SKM-1 treated with dmso at 0.1 percent for 144 hours (cell line): Measurements from ENCODE around the gene FCRL6.

Source experiments
- DNase-seq: peaks from one replicate; lab custom pipeline; 2025; ENCODE audit not compliant: unreplicated experiment; lab: John Stamatoyannopoulos, UW

Gene FCRL6

DNA sequence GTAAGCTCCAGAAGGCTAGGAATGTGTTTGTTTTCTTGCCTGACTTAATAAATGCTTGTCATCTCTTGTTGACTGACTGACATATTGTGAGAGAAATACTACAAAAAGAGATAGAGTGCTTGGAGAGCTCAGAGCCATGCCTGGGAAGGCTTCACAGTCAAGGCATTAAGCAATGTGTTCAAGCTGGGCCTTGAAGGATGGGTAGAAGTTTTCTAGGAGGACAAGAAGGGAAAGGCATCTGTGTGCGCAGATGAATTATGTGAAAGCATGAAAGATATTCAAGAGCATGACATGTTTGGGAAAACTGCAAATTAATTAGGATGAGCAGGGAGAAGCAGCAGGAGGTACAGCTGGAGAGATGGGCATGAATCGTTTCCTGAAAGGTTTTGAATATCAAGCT, 30.1 kb downstream of the FCRL6 start:
- DNase-seq, result no peak

DNA sequence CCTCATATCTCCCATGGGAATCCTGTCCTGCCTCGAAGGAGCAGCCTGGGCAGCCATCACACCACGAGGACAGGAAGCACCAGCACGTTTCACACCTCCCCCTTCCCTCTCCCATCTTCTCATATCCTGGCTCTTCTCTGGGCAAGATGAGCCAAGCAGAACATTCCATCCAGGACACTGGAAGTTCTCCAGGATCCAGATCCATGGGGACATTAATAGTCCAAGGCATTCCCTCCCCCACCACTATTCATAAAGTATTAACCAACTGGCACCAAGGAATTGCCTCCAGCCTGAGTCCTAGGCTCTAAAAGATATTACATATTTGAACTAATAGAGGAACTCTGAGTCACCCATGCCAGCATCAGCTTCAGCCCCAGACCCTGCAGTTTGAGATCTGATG, 33.2 kb downstream of the FCRL6 start:
- no peak for DNase-seq

DNA sequence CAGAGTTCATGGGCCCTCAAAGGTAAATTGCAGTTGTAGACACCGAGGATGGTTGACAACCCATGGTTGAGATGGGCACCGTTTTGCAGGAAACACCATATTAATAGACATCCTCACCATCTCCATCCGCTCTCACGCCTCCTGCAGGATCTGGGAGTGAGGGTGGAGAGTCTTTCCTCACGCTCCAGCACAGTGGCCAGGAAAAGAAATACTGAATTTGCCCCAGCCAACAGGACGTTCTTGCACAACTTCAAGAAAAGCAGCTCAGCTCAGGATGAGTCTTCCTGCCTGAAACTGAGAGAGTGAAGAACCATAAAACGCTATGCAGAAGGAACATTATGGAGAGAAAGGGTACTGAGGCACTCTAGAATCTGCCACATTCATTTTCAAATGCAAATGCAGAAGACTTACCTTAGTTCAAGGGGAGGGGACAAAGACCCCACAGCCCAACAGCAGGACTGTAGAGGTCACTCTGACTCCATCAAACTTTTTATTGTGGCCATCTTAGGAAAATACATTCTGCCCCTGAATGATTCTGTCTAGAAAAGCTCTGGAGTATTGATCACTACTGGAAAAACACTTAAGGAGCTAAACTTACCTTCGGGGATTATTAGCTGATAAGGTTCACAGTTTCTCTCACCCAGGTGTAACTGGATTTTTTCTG, 33.8 kb downstream of the FCRL6 start:
- DNase-seq, result no peak

DNA sequence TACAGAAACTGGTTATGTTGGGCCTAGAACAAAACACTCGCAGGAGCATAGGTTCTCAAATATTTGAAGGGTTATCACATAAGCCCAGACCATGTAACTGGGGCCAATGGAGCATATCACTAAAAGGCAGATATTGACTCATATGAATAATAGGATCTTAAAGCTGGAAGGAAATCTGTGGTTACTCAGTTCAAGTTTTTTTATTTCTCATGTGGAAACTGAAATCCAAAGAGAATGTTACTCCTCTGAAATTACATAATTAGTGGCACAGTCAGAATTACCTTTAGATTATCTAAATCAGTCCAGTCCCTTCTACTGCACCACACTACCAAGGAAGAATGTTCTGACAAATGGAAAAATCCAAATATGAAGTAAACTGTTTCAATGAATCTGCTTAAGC, 36.6 kb downstream of the FCRL6 start:
- DNase-seq, result no peak

DNA sequence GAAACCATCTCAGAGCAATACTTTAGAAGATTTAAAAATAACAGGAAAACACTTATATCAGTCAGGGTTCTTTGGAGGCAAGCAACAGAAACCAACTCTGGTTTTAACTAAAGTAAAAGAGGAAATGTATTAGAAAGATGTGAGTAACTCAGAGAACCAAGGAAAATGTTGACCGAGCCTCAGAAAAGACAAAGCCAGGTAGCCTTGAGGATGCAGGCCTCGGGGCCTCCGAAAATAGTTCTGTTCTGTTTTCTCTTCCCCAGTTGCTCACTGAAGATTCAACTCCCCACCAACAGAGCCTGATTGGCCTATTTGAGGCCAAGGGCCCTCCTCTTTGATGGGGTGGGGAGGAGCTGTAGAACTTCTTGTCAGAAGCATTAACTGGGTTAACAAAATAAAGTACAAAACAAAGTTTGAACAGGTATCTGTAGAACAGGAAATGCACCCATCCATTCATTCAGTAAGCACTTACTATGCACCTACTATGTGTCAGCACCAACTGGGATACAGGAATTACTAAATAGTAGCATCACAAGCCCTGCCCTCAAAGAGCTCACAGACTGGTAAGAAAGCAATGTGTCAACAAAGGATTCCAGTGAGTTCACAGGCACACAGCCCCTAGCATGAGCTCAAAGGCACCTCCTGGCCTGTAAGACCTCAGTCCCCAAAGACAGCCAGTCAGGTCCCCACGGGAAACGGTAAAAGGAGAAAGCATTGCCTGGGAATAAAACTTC, 37.1 kb downstream of the FCRL6 start:
- no peak for DNase-seq

DNA sequence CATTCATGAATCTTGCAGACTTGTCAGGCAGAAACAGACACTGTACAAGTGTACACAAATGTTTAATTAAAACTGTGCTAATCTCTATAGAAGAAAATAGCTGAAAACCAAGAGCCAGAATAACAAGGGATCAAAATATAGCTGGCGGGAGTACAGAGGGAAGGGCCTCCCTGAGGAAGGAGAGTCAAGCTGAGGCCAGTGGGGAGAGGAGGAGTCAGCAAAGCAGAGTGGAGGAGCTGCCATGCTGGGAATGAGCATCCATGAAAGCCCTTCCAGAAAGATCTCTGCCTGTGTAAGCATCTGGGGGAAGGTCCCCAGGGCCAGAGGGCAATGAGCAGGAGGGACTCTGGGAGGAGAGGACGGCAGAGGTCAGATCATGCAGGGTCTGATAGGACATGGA, 39.6 kb downstream of the FCRL6 start:
- no peak for DNase-seq

DNA sequence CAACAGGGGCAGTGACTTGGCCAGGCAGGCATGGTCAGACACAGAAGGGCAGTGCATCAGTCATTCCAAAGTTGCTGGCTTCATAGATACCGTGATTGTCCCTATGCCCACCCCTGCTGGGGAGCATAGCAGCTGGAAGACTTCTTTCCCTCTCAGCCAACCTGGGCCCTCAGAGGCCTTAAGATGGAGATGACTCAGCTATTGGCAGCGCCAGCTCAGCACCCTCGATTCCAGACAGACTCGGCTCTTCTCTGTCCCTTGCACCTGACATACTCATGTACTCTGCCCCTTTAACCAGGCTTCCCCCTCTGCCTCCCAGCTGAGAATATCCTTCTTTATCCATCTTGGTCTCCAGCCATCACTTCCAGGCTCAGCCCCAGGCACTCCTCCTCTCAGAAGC, 41.3 kb downstream of the FCRL6 start:
- no peak for DNase-seq

DNA sequence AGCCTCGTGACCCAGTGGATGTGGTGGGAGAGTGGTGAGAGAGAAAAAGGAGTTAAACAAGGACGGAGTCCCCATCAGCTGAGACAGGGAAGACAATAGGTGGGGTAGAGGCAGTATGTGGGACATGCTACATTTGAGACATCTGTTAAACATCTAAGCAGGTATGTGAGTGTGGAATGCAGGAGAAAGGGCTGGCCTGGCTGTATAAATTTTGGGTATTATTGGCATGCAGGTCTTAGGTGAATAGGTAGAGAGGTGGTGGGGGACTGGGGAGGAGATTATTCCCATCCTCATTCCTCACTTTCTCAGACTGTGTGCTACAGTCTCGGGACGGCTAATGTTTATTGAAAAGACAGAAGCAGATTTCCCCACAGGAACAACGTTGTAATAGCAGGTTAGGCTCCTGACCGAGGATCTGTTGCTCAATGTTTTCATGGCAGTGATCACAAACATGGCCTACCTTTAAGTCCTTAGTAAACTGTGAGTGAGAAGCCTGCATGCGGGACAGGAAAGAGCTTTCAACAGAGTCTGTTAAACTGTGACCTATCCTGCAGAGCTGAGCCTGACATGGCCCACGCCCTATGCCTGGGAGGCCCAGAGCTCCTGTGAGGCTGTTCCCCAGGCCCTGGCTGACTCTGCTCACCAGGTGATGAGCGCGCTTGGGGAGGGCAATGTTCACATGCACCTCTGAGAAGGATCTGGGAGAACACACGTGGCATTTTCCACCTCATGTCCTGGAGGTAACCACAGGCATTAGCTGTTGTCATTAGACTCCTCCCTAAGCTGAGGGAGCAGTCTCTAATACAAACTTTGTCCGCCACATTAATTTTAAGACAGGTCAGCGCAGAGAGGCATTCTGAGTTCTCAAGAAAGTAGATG, 43.8 kb downstream of the FCRL6 start:
- DNase-seq, result no peak

DNA sequence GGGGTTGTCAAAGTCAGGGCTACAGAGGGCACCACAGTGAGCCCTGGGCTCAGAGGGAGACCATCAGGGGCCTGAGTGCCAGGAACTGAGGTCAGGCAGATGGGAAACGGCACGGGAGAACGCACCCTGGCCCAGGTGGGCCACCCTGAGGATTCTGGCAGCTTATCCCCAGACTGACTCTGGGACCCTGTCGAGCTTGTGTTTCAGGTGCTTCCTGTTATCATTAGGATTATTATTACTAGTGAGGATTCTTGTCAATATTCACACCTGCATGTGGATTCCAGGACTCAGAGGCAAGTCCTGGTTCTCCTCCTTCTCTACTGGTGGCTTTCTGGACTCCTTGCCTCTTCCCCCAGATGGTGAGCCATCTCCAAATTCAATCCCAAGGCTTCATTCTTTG, 45.1 kb downstream of the FCRL6 start:
- DNase-seq, result no peak

DNA sequence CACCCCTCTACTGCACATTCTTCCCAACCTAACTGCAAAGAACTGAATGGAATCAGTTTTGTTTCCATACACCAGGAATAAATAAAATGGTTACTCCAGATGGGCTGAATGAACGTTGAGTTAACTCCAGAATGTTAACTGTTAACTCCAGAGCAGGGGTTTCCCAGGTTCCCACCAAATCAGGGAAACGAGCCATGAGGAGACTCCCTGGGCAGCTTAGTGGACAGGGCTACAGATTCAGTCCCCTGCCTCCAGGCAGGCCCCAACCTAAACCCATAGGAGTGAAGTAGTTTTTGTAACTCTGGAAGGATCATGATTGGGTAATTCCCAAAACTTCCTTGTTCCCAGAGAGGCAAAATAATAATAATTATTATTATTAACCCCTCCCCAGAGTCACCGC, 46.2 kb downstream of the FCRL6 start:
- no peak for DNase-seq

DNA sequence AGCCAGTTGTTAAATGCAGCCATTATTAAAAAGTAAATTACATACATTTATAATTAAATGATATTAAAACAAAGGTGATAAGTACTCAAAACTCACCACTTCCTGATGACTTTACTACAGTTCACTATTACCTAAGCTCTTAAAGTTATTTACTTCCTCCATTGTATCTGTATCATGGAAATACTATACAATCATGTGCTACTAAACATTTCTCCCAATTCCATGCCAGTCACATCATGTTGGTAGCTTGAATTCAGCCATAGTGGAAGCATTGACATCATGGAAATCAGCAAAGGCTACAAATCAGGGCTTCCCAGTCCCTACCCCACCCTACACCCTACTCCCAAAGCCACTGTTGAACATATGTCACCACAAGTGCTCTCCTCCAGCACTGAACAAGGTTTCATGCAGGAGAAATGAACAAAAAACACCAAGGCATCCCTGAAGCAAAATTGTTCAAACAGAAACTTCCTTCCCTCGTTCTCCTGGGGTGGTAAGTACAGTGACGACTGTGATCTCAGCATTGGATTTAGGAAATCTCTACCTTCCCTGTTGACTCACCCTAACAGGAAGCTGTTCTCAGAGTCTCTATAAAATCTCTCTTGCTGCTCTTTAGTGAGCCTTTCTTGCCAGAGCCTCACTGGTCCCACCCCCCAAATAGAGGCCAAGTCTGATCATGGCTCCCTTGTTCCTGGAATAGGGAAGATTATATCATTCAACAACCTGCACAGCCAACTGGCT, 47.6 kb downstream of the FCRL6 start:
- no peak for DNase-seq

DNA sequence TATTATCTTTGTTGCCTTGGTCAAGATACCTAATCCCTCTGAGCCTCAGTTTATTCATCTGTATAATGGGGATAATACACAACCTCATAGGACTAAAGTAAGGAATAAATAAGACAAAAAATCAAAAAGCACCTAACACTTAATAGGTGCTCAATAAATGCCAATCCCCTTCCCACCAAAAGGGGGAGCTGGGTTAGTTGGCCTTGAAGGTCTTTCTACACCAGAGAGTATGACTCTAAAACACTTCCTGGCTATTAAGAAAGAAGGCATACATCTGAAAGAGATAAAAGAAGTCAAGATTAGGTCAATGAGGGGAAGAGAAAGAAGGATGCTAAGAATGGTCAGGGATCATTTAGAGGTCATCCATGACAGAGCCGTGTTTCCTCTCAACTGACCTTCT, 49.2 kb downstream of the FCRL6 start:
- peak; percentile 72 for DNase-seq

DNA sequence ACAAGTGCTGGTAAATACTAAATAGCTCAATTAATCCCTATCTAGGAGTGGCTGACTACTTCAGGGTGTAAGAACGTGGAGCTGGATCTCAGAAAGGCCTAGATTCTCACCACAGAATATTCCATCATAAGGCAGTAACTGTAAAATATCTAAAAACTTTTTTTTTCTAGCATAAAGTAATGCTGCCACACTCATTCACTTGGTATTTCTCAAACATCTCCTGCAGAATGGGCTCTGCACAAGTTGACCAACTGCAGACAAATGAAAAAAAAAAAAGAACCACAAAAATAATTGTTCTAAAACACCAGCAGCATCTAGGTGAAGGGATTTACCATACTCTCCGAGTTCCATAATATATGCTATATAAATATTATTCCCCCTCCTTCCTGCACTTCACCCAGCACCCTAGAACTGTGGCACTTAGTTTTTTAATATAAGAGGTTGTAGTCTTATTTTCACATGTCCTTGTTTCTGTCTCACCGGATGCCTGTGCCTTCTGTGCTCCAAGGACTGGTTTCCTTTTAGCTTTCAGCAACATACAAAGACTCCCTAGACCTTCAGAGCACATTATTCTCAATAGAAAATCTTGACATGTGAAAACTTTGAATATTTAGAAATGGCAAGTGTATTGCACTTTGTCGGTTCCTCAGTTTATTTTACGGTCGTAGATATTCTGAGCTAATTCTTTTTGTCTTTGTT, 51.4 kb downstream of the FCRL6 start:
- no peak for DNase-seq

DNA sequence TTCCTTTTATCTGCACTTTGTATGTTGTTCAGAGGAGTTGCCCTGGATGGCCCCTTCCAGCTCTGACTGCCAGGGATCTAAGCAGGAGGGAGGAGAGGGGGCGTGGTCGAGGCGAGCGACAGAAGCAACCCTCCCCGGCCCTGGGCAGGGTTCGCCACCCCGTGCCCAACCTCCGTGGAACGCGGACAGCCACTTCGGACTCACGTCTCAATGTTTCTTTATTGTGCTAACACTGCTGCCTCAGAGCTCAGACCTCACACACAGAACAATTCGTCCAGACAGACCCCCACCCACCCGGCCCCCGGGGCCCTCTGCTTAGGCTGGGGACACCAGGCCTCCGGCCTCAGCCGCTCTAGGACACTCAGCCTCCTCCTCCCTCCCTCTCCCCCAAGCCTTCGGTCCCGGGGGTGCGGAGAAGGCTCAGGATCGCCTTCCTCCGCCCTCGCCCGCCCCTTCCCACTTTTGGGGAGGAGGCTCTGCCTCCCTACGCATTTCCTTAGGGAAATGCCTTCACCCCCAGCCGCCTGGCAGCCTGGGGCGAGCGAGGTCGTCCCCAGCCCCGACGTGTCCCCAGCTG, 52.0 kb downstream of the FCRL6 start:
- DNase-seq, result peak; percentile 14

DNA sequence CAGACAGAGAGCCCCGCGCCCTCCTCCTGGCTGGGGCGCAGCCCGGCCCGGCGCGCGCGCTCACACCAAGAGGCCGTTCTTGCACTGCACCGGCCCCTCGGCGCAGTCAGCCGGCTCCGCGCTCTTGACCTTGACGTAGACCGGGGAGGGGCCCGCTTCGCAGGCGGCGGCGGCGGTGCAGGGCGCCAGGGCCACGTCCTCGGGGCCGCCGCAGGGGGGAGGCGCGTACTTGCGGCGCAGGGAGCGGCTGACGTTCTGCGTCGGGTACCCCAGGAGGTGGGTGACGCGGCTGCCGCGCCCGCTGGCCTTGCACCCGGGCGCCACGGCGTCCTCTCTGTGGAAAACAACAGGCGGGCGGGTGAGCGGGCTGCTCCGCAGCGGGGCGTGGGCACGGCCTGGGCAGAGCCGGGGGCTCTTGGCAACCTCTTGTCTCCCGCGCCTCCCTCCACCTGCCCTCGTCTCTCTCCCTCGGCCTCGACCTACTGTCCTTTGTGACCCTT, 52.6 kb downstream of the FCRL6 start:
- DNase-seq, result peak; percentile 80

DNA sequence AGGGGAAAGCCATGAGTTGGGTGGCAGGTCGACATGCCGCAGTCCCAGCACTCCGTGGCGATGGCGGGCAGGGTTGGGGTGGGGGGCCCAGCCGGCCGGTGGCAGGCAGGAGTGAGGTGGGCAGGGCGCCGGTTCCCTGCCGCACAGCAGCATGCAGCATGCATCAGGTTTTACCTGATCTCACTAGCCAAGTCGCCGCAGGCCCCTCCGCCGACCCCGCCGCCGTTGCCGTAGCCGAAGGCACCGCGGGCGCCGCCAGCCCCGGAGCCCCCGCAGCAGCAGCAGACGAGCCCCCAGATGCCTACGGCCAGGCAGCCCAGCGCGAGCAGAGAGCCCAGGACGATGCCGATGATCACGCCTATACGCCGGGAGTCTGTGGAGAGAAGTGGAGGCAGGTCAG, 53.5 kb downstream of the FCRL6 start:
- DNase-seq, result no peak

DNA sequence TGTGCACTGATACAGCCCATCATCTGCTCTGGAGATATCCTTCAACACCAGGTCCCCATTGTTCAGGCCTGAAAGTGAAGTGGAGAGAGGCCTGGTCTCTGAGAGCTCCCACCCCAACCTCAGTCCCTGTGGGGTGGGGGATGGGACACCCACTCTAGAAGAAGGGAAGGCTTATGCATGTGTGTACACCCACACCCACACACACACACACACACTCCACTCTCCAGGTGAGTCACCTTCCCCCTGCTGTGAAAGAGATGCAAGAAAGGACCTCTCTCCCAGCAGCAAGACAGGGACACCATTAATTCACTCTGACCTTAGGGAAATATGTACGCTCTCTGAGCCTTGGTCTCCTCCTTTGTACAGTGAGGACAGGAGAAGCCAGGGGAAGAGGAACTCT, 54.4 kb downstream of the FCRL6 start:
- DNase-seq, result no peak

DNA sequence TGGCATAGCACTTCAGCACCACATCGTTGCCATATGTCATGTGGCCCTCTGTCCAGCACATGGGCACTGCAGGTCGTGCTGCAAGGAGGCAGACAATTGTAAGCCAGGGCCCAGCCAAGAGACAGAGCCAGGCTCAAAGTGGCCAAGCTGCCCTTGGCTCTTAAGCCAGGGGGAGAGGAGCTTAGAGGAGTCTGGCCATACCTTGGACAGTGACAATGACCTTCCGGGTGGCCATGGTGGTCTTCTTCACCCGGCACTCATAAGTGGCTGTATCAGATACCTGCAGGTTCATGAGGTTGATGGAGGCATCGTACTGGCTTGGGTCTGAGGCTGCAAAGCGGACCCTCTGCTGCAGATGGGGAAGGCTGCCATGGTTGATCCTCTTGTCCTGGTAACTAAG, 55.7 kb downstream of the FCRL6 start:
- DNase-seq, result no peak

DNA sequence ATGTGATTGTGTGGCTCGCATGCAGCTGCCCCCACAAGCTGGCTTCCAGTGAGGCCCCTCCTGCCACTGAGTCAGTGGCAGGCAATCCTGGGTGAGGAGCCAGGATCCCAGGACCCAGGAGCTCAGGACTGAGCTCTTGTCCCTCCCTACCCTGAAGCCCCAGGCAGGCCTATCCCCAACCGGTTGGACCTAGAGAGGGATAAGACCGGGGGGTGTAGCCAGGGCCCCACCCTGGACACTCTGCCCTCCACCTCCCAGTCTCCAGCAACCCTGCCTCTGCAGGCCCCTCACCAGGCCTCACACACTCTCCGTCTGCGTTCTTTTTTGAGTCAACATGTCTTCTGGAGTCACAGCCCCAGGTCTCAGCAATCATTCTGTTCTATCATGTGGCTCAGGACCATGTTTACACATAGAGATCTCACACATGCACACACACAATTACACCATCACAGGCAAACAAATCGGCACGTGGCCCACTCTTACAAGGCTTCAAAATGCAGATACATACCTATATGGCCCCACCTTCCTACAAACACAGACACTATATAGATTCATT, 57.7 kb downstream of the FCRL6 start:
- DNase-seq, result no peak

DNA sequence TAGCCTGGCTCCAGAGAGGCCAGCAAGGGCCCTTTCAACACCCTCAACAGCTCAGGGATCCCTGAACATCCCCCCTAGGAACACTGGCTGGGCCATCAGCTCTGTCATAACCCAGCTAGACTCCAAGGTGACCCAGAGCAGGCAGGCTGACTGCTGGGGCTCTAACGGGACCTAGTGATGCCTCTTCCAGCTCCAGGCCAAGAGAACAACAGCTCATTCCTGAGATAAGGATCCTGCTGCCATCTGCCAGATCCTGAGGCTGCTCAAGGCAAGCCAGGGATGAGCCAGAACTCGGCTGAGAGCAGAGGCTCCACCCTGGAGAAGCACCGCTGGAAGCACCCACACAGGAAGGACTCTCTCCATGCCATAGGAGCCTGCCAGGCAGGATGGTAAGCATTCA, 58.3 kb downstream of the FCRL6 start:
- no peak for DNase-seq
